SK-N-SH treated with all-trans-retinoic acid at 6 μM for 48 hours (cell line): ENCODE data around the gene ZBTB5.

Source experiments
- ATAC-seq: fragments of 200-7000 bp; cut with Tn5 transposase; 3 replicates; pipeline ENCODE4 v1.9.1; 2020; ENCODE audit warnings: mild to moderate bottlenecking, moderate library complexity
- ARNTL ChIP-seq: fragments of 450-650 bp; formaldehyde crosslinking; IDR thresholded peaks from 2 replicates; pipeline ENCODE4 v1.5.0; 2020; ENCODE audit warnings: low read depth, mild to moderate bottlenecking, moderate library complexity, borderline replicate concordance
- CSDC2 ChIP-seq: fragments of 250-450 bp; sonication (Bioruptor Pico); IDR thresholded peaks from 2 replicates; pipeline ENCODE4 v1.5.0; 2020; ENCODE audit warnings: mild to moderate bottlenecking, moderate library complexity
- ESRRG ChIP-seq: fragments of 250-450 bp; sonication (Bioruptor Pico); IDR thresholded peaks from 2 replicates; pipeline ENCODE4 v1.6.1; 2021; ENCODE audit warnings: mild to moderate bottlenecking
- GLIS3 ChIP-seq: fragments of 250-450 bp; sonication (Bioruptor Pico); IDR thresholded peaks from 2 replicates; pipeline ENCODE4 v1.5.0; 2020; ENCODE audit warnings: mild to moderate bottlenecking, moderate library complexity
- ISL1 ChIP-seq: fragments of 250-450 bp; sonication (Bioruptor Pico); IDR thresholded peaks from 2 replicates; pipeline ENCODE4 v2.1.2; 2022; ENCODE audit warnings: mild to moderate bottlenecking, moderate library complexity
- OSR1 ChIP-seq: fragments of 250-450 bp; sonication (Bioruptor Pico); IDR thresholded peaks from 2 replicates; pipeline ENCODE4 v1.8.0; 2022; ENCODE audit warnings: moderate library complexity, mild to moderate bottlenecking, inconsistent platforms
- PPARA ChIP-seq: fragments of 250-450 bp; sonication (Bioruptor Pico); IDR thresholded peaks from 2 replicates; pipeline ENCODE4 v1.5.0; 2020; ENCODE audit warnings: mild to moderate bottlenecking, borderline replicate concordance
- RARB ChIP-seq: fragments of 250-450 bp; sonication (Bioruptor Pico); IDR thresholded peaks from 2 replicates; pipeline ENCODE4 v1.8.0; 2021; ENCODE audit warnings: mild to moderate bottlenecking, moderate library complexity
- SNAI2 ChIP-seq: fragments of 250-450 bp; sonication (Bioruptor Pico); IDR thresholded peaks from 2 replicates; pipeline ENCODE4 v1.5.0; 2020; ENCODE audit warnings: mild to moderate bottlenecking, moderate library complexity
- TCF4 ChIP-seq: fragments of 250-450 bp; sonication (Bioruptor Pico); IDR thresholded peaks from 2 replicates; pipeline ENCODE4 v1.8.0; 2021; ENCODE audit warnings: mild to moderate bottlenecking, moderate library complexity, borderline replicate concordance
- TOX ChIP-seq: fragments of 250-450 bp; sonication (Bioruptor Pico); IDR thresholded peaks from 2 replicates; pipeline ENCODE4 v1.8.0; 2021; ENCODE audit warnings: mild to moderate bottlenecking, moderate library complexity, borderline replicate concordance
- ZC3H10 ChIP-seq: fragments of 250-450 bp; sonication (Bioruptor Pico); IDR thresholded peaks from 2 replicates; pipeline ENCODE4 v1.5.1; 2021; ENCODE audit warnings: mild to moderate bottlenecking, moderate library complexity
- ZFP3 ChIP-seq: fragments of 250-450 bp; sonication (Bioruptor Pico); IDR thresholded peaks from 2 replicates; pipeline ENCODE4 v1.5.0; 2020; ENCODE audit warnings: mild to moderate bottlenecking, moderate library complexity
- ZFP30 ChIP-seq: fragments of 450-650 bp; formaldehyde crosslinking; IDR thresholded peaks from 2 replicates; pipeline ENCODE4 v1.5.0; 2022; ENCODE audit warnings: mild to moderate bottlenecking, moderate library complexity
- ZNF565 ChIP-seq: fragments of 450-650 bp; formaldehyde crosslinking; conservative IDR thresholded peaks from 2 replicates; pipeline ENCODE4 v1.5.0; 2020; ENCODE audit warnings: low read depth, mild to moderate bottlenecking, moderate library complexity
- ZNF70 ChIP-seq: fragments of 450-650 bp; formaldehyde crosslinking; IDR thresholded peaks from 2 replicates; pipeline ENCODE4 v1.5.0; 2020; ENCODE audit warnings: mild to moderate bottlenecking, moderate library complexity
- ZNF8 ChIP-seq: fragments of 450-650 bp; formaldehyde crosslinking; IDR thresholded peaks from 2 replicates; pipeline ENCODE4 v1.5.0; 2020; ENCODE audit warnings: mild to moderate bottlenecking, moderate library complexity
- TF ChIP-seq, protein P1 (sequence below): fragments of 250-450 bp; sonication (Bioruptor Pico); IDR thresholded peaks from 2 replicates; pipeline ENCODE4 v1.5.1; 2020; ENCODE audit warnings: low read depth, mild to moderate bottlenecking, moderate library complexity
- TF ChIP-seq, protein P2 (sequence below): fragments of 250-450 bp; sonication (Bioruptor Pico); IDR thresholded peaks from 2 replicates; pipeline ENCODE4 v1.5.1; 2021; ENCODE audit warnings: mild to moderate bottlenecking, moderate library complexity
- TF ChIP-seq, protein P3 (sequence below): fragments of 250-450 bp; sonication (Bioruptor Pico); IDR thresholded peaks from 2 replicates; pipeline ENCODE4 v1.8.0; 2020; ENCODE audit warnings: mild to moderate bottlenecking, moderate library complexity, borderline replicate concordance
- TF ChIP-seq, protein P4 (sequence below): fragments of 250-450 bp; sonication (Bioruptor Pico); IDR thresholded peaks from 2 replicates; pipeline ENCODE4 v1.5.0; 2020; ENCODE audit warnings: mild to moderate bottlenecking, moderate library complexity
- TF ChIP-seq, protein P5 (sequence below): fragments of 250-450 bp; sonication (Bioruptor Pico); IDR thresholded peaks from 2 replicates; pipeline ENCODE4 v1.8.0; 2021; ENCODE audit warnings: low read depth, mild to moderate bottlenecking, moderate library complexity, borderline replicate concordance

The ZBTB5 gene

DNA sequence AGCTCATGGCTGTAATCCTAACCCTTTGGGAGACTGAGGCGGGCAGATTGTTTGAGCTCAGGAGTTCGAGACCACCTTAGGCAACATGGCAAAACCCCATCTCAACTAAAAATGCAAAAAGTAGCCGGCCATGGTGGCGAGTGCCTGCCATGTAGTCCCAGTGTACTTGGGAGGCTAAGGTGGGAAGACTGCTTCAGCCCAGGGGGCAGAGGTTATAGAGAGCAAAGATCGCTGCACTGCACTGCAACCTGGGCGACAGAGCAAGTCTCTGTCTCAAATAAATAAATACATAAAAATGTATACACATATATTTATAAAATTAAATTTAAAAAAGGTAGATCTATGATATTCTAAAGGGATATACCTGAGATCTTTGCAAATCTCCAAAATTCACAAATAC lies 19.4 kb downstream of the ZBTB5 start (continued):
- TF ChIP-seq, protein P1, sequence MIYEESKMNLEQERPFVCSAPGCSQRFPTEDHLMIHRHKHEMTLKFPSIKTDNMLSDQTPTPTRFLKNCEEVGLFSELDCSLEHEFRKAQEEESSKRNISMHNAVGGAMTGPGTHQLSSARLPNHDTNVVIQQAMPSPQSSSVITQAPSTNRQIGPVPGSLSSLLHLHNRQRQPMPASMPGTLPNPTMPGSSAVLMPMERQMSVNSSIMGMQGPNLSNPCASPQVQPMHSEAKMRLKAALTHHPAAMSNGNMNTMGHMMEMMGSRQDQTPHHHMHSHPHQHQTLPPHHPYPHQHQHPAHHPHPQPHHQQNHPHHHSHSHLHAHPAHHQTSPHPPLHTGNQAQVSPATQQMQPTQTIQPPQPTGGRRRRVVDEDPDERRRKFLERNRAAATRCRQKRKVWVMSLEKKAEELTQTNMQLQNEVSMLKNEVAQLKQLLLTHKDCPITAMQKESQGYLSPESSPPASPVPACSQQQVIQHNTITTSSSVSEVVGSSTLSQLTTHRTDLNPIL (CRISPR knock-in tag): no peak

DNA sequence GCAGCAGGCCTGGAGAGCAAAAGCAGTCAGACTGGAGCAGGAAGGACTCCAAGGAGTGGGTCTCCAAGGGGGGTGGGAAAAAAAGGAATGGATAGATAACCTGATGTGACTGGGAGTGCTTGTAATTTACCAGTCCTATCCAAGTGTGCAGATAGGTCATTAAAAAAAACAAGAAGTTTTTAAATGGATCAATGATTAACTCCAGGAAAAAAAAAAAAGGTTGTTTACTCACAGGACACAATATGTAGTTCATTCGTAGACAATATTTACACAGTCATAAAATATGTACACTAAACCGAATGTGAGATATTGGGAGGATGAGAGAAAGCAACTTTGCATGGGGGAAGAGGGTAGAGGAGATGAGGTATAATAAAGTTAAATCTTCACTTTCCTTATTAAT lies 20.4 kb downstream of the ZBTB5 start:
- TF ChIP-seq TOX (CRISPR knock-in tag): no peak
- TF ChIP-seq TCF4 (CRISPR knock-in tag): no peak
- TF ChIP-seq PPARA (CRISPR knock-in tag): no peak
- TF ChIP-seq SNAI2 (CRISPR knock-in tag): no peak
- TF ChIP-seq OSR1 (CRISPR knock-in tag): no peak
- TF ChIP-seq ZNF565 (CRISPR knock-in tag): no peak
- TF ChIP-seq, protein P2, sequence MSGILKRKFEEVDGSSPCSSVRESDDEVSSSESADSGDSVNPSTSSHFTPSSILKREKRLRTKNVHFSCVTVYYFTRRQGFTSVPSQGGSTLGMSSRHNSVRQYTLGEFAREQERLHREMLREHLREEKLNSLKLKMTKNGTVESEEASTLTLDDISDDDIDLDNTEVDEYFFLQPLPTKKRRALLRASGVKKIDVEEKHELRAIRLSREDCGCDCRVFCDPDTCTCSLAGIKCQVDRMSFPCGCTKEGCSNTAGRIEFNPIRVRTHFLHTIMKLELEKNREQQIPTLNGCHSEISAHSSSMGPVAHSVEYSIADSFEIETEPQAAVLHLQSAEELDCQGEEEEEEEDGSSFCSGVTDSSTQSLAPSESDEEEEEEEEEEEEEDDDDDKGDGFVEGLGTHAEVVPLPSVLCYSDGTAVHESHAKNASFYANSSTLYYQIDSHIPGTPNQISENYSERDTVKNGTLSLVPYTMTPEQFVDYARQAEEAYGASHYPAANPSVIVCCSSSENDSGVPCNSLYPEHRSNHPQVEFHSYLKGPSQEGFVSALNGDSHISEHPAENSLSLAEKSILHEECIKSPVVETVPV (CRISPR knock-in tag): no peak
- TF ChIP-seq RARB: no peak
- TF ChIP-seq ZC3H10 (CRISPR knock-in tag): no peak
- no peak for TF ChIP-seq GLIS3 (CRISPR knock-in tag)
- TF ChIP-seq ZNF8 (CRISPR knock-in tag): no peak
- TF ChIP-seq ARNTL: no peak
- no peak for TF ChIP-seq ZFP3 (CRISPR knock-in tag)
- TF ChIP-seq ISL1: no peak
- TF ChIP-seq, protein P1 (CRISPR knock-in tag): no peak
- no peak for ATAC-seq

DNA sequence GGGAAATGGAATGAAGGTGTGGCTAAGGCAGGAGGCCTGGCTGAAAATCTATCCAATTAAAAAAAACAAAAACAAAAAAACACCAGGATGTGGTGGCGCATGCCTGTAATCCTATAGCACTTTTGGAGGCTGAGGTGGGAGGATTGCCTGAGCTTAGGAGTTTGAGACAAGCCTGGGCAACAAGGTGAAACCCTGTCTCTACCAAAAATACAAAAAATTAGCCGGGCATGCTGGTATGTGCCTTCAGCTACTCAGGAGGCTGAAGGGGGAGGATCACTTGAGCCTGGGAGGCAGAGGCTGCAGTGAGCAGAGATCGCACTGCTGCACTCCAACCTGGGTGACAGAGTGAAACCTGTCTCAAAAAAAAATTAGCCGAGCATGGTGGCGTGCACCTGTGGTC lies 21.7 kb downstream of the ZBTB5 start:
- ATAC-seq: no peak
- TF ChIP-seq ZC3H10 (CRISPR knock-in tag) (no peak), ZFP3 (CRISPR knock-in tag) (no peak), ZNF8 (CRISPR knock-in tag) (no peak), ESRRG (CRISPR knock-in tag) (no peak)
- TF ChIP-seq, protein P1 (CRISPR knock-in tag): no peak

DNA sequence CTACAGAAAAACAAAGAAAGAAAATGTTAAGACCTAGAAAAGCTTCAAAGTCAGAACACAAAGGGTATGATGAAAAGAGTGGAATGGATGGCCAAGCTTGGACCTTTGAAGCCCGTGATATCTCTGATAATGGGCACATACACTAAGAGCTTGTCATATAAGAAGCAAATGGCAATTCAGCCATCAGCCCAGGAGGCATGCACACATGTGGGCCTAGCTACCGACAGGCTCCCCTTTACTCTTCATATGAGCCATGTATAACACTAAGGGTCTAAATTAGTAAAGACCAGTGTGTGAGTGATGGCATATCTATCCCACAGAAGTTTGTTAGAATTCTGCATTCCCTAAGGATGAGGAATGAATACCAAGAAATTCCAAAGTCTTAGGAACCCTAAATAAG lies 22.7 kb downstream of the ZBTB5 start:
- TF ChIP-seq ZNF70 (CRISPR knock-in tag) (no peak), ZFP3 (CRISPR knock-in tag) (no peak), RARB (no peak), SNAI2 (CRISPR knock-in tag) (no peak), ZC3H10 (CRISPR knock-in tag) (no peak), CSDC2 (no peak), ESRRG (CRISPR knock-in tag) (no peak), ZFP30 (no peak), TOX (CRISPR knock-in tag) (no peak), ZNF565 (CRISPR knock-in tag) (no peak), ZNF8 (CRISPR knock-in tag) (no peak), PPARA (CRISPR knock-in tag) (no peak), ISL1 (no peak)
- TF ChIP-seq, protein P3, sequence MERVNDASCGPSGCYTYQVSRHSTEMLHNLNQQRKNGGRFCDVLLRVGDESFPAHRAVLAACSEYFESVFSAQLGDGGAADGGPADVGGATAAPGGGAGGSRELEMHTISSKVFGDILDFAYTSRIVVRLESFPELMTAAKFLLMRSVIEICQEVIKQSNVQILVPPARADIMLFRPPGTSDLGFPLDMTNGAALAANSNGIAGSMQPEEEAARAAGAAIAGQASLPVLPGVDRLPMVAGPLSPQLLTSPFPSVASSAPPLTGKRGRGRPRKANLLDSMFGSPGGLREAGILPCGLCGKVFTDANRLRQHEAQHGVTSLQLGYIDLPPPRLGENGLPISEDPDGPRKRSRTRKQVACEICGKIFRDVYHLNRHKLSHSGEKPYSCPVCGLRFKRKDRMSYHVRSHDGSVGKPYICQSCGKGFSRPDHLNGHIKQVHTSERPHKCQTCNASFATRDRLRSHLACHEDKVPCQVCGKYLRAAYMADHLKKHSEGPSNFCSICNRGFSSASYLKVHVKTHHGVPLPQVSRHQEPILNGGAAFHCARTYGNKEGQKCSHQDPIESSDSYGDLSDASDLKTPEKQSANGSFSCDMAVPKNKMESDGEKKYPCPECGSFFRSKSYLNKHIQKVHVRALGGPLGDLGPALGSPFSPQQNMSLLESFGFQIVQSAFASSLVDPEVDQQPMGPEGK: no peak
- TF ChIP-seq, protein P4, sequence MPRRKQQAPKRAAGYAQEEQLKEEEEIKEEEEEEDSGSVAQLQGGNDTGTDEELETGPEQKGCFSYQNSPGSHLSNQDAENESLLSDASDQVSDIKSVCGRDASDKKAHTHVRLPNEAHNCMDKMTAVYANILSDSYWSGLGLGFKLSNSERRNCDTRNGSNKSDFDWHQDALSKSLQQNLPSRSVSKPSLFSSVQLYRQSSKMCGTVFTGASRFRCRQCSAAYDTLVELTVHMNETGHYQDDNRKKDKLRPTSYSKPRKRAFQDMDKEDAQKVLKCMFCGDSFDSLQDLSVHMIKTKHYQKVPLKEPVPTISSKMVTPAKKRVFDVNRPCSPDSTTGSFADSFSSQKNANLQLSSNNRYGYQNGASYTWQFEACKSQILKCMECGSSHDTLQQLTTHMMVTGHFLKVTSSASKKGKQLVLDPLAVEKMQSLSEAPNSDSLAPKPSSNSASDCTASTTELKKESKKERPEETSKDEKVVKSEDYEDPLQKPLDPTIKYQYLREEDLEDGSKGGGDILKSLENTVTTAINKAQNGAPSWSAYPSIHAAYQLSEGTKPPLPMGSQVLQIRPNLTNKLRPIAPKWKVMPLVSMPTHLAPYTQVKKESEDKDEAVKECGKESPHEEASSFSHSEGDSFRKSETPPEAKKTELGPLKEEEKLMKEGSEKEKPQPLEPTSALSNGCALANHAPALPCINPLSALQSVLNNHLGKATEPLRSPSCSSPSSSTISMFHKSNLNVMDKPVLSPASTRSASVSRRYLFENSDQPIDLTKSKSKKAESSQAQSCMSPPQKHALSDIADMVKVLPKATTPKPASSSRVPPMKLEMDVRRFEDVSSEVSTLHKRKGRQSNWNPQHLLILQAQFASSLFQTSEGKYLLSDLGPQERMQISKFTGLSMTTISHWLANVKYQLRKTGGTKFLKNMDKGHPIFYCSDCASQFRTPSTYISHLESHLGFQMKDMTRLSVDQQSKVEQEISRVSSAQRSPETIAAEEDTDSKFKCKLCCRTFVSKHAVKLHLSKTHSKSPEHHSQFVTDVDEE (CRISPR knock-in tag): no peak
- TF ChIP-seq, protein P5, sequence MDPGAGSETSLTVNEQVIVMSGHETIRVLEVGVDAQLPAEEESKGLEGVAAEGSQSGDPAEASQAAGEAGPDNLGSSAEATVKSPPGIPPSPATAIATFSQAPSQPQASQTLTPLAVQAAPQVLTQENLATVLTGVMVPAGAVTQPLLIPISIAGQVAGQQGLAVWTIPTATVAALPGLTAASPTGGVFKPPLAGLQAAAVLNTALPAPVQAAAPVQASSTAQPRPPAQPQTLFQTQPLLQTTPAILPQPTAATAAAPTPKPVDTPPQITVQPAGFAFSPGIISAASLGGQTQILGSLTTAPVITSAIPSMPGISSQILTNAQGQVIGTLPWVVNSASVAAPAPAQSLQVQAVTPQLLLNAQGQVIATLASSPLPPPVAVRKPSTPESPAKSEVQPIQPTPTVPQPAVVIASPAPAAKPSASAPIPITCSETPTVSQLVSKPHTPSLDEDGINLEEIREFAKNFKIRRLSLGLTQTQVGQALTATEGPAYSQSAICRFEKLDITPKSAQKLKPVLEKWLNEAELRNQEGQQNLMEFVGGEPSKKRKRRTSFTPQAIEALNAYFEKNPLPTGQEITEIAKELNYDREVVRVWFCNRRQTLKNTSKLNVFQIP (CRISPR knock-in tag): no peak
- TF ChIP-seq, protein P2 (CRISPR knock-in tag): no peak
- ATAC-seq: no peak
